Nephron progenitor cell (in vitro differentiated cells): ENCODE measurements around the gene MCCC1.

ENCODE experiments used
- DNase-seq: peaks from one replicate; pipeline ENCODE4 v3.0.0; 2021
- H3K27ac Mint-ChIP-seq: 2 replicates; pipeline ENCODE4 v1.8.0; 2021; ENCODE audit warnings: mild to moderate bottlenecking, moderate library complexity, mixed read lengths
- H3K27me3 Mint-ChIP-seq: 2 replicates; pipeline ENCODE4 v1.8.0; 2021; ENCODE audit warnings: mild to moderate bottlenecking, low read depth, mixed read lengths; ENCODE audit not compliant: poor library complexity
- H3K36me3 Mint-ChIP-seq: 2 replicates; pipeline ENCODE4 v1.8.0; 2021; ENCODE audit warnings: low read depth, mixed read lengths
- H3K4me1 Mint-ChIP-seq: 2 replicates; pipeline ENCODE4 v1.8.0; 2021; ENCODE audit warnings: mixed read lengths
- H3K4me3 Mint-ChIP-seq: 2 replicates; pipeline ENCODE4 v1.8.0; 2021; ENCODE audit warnings: mild to moderate bottlenecking, moderate library complexity, mixed read lengths
- H3K9me3 Mint-ChIP-seq: 2 replicates; pipeline ENCODE4 v1.8.0; 2021; ENCODE audit warnings: mild to moderate bottlenecking, moderate library complexity, mixed read lengths
- TF ChIP-seq, protein P1 (sequence below): fragments of 200-600 bp; sonication (generic); IDR thresholded peaks from 2 replicates; pipeline ENCODE4 v1.5.0; 2021; ENCODE audit warnings: antibody characterized with exemption

MCCC1 gene

DNA sequence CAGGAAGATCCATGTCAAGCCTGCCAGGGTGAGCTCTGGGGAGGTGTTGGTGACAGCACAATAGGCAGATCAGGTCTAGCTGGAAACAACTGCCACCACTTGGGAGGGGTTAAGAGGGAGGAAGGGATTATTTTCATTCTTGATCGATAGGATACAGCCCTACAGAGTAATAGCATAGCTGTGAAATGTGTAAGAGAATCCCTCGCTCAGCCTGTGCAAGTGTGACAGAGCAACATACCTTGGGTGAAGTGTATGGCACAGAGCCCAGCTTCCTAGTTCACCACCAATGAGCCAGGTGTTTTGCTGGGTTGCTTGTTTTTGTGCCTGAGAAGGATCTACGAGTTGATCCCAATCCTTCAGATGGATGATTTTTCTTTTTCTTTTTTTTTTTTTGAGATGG is 109.7 kb downstream of the MCCC1 start:
- Mint-ChIP-seq H3K4me3 (no peak overlapping the region), H3K9me3 (peaks cover 13% of the 10 kb centered on the region), H3K27me3 (no peaks in the 10 kb centered on the region), H3K4me1 (no peaks in the 10 kb centered on the region), H3K27ac (no peak overlapping the region), H3K36me3 (peaks cover 4% of the 10 kb centered on the region)
- TF ChIP-seq, protein P1, sequence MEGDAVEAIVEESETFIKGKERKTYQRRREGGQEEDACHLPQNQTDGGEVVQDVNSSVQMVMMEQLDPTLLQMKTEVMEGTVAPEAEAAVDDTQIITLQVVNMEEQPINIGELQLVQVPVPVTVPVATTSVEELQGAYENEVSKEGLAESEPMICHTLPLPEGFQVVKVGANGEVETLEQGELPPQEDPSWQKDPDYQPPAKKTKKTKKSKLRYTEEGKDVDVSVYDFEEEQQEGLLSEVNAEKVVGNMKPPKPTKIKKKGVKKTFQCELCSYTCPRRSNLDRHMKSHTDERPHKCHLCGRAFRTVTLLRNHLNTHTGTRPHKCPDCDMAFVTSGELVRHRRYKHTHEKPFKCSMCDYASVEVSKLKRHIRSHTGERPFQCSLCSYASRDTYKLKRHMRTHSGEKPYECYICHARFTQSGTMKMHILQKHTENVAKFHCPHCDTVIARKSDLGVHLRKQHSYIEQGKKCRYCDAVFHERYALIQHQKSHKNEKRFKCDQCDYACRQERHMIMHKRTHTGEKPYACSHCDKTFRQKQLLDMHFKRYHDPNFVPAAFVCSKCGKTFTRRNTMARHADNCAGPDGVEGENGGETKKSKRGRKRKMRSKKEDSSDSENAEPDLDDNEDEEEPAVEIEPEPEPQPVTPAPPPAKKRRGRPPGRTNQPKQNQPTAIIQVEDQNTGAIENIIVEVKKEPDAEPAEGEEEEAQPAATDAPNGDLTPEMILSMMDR: no peak
- no peak for DNase-seq

DNA sequence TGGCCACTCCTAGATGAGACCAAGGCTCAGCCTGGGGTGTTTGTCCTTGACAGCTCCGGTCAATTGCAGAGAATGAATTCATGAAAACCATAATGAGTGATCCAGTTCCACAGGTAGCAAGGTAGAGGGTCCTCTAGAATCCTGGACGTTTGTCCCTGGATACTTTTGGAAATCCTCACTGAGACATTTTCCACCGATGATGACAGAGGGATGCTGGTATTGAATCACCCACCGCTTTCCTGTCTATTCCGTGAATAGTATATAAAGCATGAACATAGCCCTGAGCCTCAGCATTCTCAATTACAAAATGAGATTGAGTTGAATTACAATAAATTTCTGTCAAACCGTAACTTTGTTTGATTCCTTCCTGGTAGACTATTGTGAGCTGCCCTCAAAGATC is 113.3 kb downstream of the MCCC1 start:
- no peaks in the 10 kb centered on the region for H3K27me3 Mint-ChIP-seq
- no peak for DNase-seq
- no peak overlapping the region for H3K27ac Mint-ChIP-seq
- H3K4me1 Mint-ChIP-seq: peaks cover 5% of the 10 kb centered on the region
- no peaks in the 10 kb centered on the region for H3K9me3 Mint-ChIP-seq
- TF ChIP-seq, protein P1: no peak
- no peaks in the 10 kb centered on the region for H3K36me3 Mint-ChIP-seq
- H3K4me3 Mint-ChIP-seq: no peak overlapping the region

DNA sequence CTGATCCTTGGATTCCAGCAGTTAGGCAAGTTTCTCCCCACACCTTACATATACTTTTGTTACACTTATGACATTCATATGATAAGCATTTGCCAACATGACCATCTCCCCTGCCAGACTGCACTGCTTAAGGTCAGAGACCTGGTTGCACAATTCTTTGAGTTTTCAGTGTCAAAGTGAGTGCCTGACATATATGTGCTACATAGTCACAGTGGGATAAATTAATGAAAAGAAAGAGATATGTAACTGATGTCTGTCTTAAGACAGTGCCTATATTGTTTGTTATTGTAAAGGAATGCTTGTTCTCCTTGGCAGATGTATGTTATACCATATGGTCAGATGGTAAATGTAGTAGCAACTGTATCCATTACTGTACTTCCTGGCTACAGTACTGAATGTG is 115.4 kb downstream of the MCCC1 start:
- Mint-ChIP-seq H3K27me3 (no peaks in the 10 kb centered on the region), H3K9me3 (no peaks in the 10 kb centered on the region), H3K36me3 (no peaks in the 10 kb centered on the region), H3K4me3 (no peak overlapping the region), H3K27ac (no peak overlapping the region), H3K4me1 (peaks cover 16% of the 10 kb centered on the region)
- no peak for DNase-seq
- TF ChIP-seq, protein P1: no peak

DNA sequence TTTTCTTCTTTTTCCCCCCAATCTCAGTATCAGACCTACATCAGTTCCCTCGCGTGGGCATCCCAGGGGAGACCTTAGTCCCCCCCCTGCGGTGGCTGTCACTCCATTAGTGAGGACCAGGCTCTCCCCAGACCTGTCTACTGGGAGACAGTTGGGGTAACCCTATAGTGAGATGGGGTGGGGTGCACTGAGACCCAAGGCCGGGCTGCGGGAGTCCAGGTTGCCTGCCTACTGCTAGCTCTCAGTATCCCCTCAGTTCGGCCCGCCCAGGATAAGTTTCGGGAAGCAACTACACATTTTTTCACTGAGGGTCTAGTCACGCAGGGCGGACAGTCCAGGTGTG is 118.3 kb downstream of the MCCC1 start:
- Mint-ChIP-seq H3K9me3 (no peaks in the 10 kb centered on the region), H3K4me1 (peaks cover 35% of the 10 kb centered on the region), H3K4me3 (no peak overlapping the region), H3K27me3 (no peaks in the 10 kb centered on the region), H3K36me3 (no peaks in the 10 kb centered on the region), H3K27ac (no peak overlapping the region)
- DNase-seq: no peak
- TF ChIP-seq, protein P1: no peak

DNA sequence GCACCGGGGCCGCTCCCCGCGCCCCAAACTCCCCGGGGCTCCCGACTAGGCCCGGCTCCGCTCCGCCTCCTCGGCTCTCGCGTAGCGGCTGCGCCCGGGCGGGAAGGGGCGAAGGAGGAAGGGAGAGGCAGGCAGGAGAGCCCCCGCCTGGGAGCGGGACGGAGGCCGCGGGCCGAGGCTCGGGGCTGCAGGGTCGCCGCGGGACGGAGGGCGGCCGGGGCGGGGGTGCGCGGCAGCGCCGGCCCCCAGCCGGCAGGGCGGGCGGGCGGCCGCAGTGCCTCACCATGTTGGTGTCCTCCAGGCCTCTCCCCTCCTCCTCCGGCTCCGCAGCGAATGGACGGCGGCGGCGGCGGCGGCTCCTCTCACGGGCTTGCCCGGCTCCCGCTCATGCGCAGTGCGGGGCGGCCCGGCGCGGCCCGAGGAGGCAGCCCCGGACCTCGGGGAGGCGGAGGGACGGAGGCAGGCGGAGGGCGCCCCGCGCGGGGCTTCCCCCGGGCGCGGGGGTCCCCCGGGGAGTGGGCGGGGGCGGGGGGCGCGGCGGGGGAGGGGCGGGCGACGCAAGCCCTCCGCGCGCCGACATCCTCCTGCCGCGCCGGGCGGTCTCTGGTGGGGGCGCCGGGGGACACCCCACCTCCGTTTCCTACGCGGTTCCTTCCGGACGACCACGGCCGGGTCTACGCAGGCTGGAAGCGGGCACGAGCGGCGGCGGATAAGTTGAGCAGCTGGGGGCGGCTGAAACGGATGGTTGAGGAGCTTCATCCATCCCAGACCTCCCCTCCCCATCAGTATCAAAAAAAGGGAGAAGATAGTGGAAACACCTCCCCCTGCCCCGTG is 118.9 kb downstream of the MCCC1 start, which contains the start of gene DCUN1D1:
TSS of gene DCUN1D1 (minus strand) at position 335 of the 834 bp plus-strand sequence. CDS start at position 286, 49 bp downstream.
- Mint-ChIP-seq H3K9me3 (no peaks in the 10 kb centered on the region), H3K4me3 (peak within 1 kb of the TSS; percentile 97), H3K36me3 (no peaks in the 10 kb centered on the region), H3K4me1 (peaks cover 41% of the 10 kb centered on the region), H3K27me3 (no peaks in the 10 kb centered on the region), H3K27ac (peak within 1 kb of the TSS; percentile 74)
- peak; percentile 96 for DNase-seq
- TF ChIP-seq, protein P1: no peak

DNA sequence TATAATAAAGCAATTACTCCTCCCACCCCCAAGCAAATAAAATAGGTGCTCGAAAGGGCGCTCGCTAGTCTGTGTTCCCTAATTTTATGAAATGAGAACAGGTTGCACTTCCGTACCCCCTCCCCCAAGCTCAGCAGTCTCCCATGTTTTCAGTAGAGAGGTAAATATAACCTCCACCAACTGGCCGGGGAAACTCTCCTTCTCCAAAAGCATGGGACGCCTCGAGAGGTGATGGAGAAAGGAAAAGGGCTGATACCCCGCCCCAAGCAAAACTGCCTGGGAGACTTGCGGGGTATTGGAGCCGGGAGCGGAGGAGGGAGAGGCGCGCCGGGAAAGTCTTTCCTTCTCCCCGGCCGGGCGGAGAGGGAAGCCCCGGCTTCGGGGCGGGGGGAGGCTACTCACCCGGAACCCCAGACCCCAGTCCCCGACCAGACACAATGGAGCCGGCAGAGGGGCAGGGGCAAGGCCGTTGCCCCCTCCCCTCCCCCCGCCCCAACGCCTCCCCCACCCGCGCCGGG is 119.6 kb downstream of the MCCC1 start:
- Mint-ChIP-seq H3K27me3 (no peaks in the 10 kb centered on the region), H3K36me3 (no peaks in the 10 kb centered on the region), H3K27ac (peak overlapping the region; percentile 74), H3K4me1 (peaks cover 48% of the 10 kb centered on the region), H3K4me3 (peak overlapping the region; percentile 97), H3K9me3 (no peaks in the 10 kb centered on the region)
- TF ChIP-seq, protein P1: no peak
- DNase-seq: peak; percentile 64
